ENCODE data around the gene PDZRN4.
A peak's percentile ranks its signal among the peaks of the same experiment; 100 is the strongest.
"Not testable (repeated sequence)": the region's sequence is repeated elsewhere in the genome, so short reads cannot be mapped to it uniquely, and the experiment has no call there.

Gene PDZRN4

DNA sequence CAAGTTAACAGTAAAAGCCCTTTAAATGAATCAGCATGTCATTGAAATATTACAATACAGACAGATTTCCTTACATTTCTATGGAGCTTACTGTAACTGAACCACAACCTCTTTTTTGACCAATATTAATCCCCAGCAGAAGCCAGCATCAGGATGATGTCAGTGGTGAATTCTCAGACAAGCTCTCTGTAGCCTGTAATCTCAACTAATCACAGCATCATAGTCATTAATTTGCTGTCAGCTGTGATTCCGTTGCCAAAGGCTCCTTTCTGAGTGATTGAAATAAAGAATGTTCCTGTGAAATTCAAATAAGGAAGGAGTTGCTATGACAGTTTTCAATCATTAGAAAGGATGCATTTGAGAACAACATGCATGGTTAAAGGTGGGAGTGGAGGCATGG is 323.1 kb downstream of the PDZRN4 start:
- DNase-seq (ENCODE audit: low spot score) = no peak

- no peak for DNase-seq (ENCODE audit: low spot score)
Observed at GRCh38 chr12:41512497-41512896, 324.4 kb downstream of the PDZRN4 start.

- no peak for DNase-seq (ENCODE audit: low spot score)
Observed at GRCh38 chr12:41514021-41514777, 326.1 kb downstream of the PDZRN4 start.

DNA sequence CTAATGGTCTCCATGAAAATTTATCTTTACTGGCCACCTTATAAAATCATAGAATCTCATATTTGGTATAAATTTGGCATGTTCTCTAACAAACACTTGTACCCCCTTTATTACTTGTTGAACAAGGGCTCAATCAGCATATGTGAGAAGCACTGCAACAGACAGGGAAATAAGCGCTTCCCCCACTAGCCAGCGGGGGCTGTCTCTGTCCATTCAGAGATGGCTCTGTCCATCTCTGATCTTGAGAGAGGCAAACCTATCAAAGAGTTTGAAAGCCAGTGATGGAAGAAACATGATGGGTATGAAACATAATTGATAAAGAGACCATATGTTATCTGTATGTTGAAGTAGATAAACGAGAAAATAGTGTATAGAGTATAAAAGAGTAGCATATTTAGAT is 326.8 kb downstream of the PDZRN4 start:
- peak; percentile 2 for DNase-seq (ENCODE audit: low spot score)

DNA sequence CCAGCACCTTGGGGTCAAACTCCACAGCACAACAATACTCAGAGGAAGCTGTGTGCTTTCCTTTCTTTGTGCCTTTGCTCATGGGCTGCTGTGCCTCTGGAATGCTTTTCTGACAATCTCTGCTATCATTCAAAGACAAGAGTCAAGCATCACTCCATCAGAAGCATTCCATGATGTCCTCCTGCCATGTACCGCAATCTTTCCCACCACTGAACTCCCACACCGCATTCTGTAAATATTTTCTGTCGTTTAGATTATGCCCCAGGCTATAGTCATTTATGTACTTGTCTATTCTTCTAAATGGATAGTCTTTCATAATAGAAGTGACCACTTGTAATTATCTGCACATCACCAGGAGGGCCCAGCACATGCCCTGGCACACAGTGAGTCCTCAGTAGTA is 327.8 kb downstream of the PDZRN4 start:
- no peak for DNase-seq (ENCODE audit: low spot score)

DNA sequence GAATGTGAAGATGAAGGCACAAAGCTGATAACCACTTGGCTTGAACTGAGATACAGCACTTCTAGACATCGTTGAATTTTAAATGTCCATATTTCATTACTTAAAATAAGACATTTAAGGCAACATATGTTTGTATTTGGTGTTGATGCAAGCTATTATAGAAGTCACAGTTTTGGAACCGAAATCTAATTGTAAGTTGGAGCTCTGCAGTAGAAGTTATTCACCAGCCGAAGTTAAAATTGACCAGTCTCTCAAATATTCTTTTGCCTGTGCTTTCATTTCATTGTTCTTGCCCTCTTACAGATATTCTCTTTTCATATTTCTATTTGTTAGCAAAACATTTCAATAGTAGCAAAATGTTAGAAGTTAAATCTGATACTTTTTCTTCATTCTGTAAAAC is 332.7 kb downstream of the PDZRN4 start:
- no peak for DNase-seq (ENCODE audit: low spot score)

DNA sequence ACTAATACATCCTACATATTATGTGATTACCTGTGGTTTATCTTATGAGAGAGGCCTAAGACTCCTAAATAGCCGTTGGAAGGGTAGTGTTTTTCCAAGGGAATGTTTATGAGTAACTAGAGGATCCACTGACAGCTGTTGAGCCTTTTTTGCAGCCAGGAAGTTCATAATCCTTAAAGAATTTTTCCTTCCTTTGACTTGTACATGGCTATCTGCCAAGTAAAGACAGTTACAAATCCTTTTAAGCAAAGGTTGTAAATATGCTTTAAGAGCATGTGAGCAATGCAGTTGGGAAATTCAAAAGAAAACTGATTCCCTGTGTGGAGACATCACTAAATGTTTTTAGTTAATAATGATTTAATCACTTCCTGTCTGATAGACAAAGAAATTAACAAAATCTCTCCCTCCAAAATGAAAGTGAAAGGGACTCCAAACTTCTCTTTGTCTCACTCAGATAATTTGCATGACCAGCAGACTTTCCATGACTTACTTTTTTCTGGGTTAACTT is 333.8 kb downstream of the PDZRN4 start:
- DNase-seq (ENCODE audit: low spot score) = peak; percentile 38

GRCh38 chr12:41527062-41527461 is 338.9 kb downstream of the PDZRN4 start:
- no peak for DNase-seq (ENCODE audit: low spot score)

DNA sequence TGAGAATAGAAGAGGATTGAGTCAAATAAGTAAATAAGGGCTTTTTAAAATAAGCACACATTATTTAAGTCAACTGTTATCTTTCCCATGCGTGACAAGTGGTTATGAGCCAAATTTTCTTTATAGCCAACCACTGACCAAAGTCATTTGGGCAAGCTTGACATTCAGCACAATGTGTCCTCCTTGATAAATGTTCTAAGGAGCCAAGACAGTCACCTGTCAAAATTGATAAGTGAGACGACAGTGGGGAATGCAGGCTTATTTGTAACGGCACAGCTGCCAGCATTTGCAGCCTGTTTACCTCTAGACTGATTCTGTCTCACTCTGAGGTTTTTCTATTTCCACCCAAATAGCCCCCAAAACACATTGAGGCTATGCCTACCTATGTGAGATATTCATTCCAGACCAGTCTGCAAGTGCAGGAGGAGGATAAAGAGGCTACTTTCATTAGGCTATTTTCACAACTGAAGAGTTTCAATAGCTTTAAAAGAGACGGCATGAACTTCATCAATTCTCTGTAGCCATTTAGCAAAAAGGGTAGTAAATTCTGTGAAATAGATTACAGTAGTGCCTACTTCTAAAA is 339.5 kb downstream of the PDZRN4 start:
- DNase-seq (ENCODE audit: low spot score) = no peak

DNA sequence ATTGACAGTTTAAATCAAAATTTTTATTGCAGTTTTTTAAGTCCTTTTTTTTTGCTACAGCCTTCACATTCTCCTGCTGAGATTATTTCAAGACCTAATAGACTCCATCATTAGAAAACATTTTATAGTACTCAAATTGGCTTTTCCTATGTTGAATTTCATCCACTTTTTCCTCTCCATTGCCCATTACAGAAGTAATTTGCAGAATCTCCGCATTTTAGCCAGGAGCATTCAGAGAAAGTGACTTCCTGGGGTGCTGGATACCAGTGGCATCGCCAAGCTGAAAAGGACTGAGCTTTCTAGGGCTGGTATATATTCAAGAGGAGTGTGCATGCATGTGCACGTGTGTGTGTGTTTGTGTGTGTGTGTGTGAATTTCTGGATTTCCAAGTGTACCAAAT is 340.8 kb downstream of the PDZRN4 start:
- DNase-seq (ENCODE audit: low spot score) = no peak

DNA sequence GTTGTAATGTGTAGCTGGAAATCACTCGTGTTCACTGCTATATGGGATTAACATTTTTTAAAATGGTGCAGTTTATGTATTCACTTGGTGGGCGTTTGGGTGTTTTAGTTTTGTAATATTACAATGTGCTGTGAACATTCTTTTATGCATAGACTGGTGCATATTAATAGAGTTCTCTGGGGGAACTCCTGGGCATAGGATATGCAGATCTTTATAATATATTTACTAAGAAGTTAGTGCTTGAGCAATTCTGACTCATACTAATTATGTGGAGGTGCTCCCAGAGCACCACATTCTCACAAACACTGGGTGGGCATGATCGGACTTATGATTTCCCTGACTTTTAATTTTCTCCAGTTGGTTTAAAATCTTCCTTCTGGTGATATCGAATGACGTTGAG is 342.3 kb downstream of the PDZRN4 start:
- no peak for DNase-seq (ENCODE audit: low spot score)

GRCh38 chr12:41531147-41531829 is 343.2 kb downstream of the PDZRN4 start:
- no peak for DNase-seq (ENCODE audit: low spot score)

DNA sequence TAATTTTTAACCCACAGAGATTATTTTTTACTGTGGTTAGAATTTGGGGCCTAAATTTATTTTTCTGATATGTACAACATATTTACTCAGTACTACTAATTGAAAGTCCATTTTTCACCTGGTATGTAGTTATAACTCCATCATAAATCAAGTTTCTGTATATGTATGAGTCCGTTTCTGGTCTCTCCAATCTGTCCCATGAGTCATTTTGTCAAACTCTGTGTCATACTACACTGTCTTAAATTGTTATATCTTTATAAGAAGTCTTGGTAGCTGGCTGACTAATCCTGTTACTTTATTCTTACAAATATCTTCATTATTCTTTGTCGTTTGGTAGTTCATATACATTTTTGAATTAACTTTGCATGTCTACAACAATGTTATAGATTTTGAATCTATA is 344.0 kb downstream of the PDZRN4 start:
- no peak for DNase-seq (ENCODE audit: low spot score)

DNA sequence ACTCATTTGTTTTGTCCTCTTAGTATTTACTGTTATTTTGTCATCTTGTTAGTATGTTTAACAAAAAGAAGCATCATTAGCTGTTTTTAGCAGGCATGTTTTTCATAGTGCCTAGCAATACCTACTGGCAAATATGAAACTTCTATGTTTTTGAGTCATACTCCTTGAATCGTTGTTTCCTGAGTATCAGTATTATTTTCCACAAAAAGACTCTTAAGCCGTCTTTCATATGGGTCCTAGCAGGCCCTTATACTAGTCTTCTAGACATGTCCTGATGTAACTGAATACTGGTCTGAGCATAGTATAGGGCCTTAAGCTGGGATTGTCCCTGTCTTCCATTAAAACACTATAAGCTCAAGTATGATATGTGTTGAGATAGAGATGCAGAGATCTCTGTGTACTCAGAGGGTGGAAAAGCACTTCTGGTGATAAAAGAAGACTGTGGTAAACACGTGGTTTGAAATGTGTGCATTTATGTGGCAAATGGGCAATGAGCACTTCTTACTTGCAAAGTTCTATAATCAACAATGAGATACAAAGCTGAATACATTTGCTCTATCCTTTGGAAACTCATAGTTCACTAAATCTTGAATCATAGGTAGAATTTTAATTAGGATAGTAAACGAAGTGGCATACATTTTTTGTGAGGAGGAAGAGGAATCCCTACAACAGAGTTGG is 348.8 kb downstream of the PDZRN4 start:
- no peak for DNase-seq (ENCODE audit: low spot score)

- DNase-seq (ENCODE audit: low spot score) = no peak
Observed at GRCh38 chr12:41537522-41537921, 349.4 kb downstream of the PDZRN4 start.

GRCh38 chr12:41545761-41546160 is 357.6 kb downstream of the PDZRN4 start:
- DNase-seq (ENCODE audit: low spot score) = no peak

DNA sequence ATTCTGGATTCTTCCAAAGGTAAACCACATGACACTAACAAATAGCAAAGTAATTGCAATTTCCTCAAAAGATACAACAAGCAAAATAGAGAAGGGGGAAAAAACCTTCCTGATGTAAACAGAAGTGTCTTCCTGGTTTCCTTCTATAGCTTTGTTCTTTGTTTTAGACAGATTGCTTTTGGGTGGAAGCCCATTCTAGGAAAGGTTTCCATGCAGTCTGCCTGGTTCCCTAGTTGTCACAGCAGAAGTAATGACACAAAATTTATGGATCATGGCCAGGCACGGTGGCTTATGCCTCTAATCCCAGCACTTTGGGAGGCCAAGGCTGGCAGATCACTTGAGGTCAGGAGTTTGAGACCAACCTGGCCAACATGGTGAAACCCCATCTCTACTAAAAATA is 359.0 kb downstream of the PDZRN4 start:
- DNase-seq (ENCODE audit: low spot score) = not testable (repeated sequence)

- no peak for DNase-seq (ENCODE audit: low spot score)
Observed at GRCh38 chr12:41548926-41549325, 360.8 kb downstream of the PDZRN4 start.

DNA sequence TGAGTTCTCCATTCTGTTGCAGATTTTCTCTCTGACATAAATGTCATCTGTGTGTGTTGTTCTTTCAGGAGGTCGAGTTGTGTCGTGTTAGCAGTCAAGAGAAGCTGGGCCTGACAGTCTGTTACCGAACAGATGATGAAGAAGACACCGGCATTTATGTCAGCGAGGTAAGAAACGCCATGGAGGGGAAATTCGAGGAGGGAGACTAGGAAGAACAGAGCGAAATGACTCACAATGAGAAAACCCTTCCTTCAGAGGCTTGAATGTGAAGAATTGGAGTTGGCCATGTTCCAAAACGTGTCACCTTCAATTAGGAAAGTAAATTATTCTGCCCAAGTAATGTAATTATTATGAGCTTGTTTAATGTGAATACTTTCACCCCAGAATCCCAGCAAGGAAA is 364.5 kb downstream of the PDZRN4 start:
- no peak for DNase-seq (ENCODE audit: low spot score)

DNA sequence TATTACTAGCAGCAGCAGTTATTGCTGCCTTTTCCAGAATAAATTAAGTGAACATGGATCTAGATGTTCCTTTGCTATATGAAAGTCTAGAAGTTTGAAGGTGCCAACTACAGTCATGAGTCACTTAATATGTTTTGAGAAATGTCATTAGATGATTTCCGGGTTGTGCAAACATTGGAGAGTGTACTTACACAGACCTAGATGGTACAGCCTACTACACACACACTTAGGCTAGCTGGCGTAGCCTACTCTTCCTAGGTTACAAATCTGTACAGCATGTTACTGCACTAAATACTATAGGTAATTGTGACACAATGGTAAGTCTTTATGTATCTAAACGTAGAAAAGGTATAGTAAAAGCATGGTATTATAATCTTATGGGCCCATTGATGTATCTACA is 368.1 kb downstream of the PDZRN4 start:
- DNase-seq (ENCODE audit: low spot score) = no peak

DNA sequence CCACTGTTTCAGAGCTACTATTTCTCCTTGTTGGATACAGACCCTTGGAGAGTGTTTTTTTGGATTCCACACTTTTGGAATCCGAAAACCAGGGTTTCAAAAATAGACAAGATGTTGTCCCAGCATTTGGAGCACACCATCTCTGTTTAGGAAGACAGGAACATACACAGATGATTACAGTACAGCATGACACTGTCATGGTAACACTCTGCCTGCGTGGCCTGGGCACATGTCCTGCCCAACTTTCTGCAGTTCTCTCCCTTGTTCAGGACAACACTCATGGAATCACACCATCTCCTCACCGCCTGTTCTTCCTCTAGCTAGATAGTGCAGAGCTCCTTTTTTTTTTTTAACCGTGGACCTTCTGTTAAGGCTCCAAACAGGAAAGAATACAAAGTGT is 369.2 kb downstream of the PDZRN4 start:
- no peak for DNase-seq (ENCODE audit: low spot score)

DNA sequence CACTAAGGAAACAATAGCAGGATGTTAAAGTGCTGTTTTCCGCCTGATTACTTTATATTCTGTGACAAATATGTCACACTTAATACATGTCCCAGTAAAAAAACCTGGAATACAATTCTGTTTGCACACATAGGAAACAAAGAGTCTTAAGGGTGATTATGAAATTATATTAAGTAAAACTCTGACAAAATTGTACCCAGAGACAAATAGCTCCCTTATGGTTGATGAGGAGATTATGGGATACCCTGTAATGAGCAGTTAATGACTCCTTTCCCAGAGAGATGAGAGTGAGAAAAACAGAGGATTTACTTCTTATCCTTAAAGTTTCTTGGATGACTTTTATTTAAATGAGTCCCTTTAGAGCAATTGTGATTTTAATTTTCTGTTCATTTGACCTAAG is 370.6 kb downstream of the PDZRN4 start:
- DNase-seq (ENCODE audit: low spot score) = no peak

GRCh38 chr12:41563051-41563450 is 374.9 kb downstream of the PDZRN4 start:
- no peak for DNase-seq (ENCODE audit: low spot score)

Measured in NAMALWA (cell line).